GM18507 (cell line): ENCODE results near the gene OGFOD3.

Experiments
- DNase-seq: peaks from one replicate; pipeline ENCODE4 v3.0.0; 2011; ENCODE audit warnings: low read depth; ENCODE audit not compliant: insufficient read length; ENCODE audit errors: extremely low spot score
- FAIRE-seq: peaks from 2 replicates; lab custom pipeline; 2011; peaks lifted over from hg19 to GRCh38; lab: Jason Lieb, UNC

OGFOD3 gene

GRCh38 chr17:82411396-82412053 is 6.9 kb downstream of the OGFOD3 start:
- FAIRE-seq (no peak), DNase-seq (no peak)

- FAIRE-seq: no peak
Measured at GRCh38 chr17:82410014-82410716, 8.2 kb downstream of the OGFOD3 start.

GRCh38 chr17:82408938-82409318 is 9.5 kb downstream of the OGFOD3 start:
- no peak for FAIRE-seq
- DNase-seq: no peak

More at GRCh38 chr17:82410014-82410716, 8.2 kb downstream of the OGFOD3 start:
- DNase-seq: no peak

- DNase-seq (no peak), FAIRE-seq (no peak)
Measured at GRCh38 chr17:82408288-82408937, 10.0 kb downstream of the OGFOD3 start.

GRCh38 chr17:82407255-82407654 is 11.1 kb downstream of the OGFOD3 start:
- FAIRE-seq (no peak), DNase-seq (no peak)

GRCh38 chr17:82406131-82406671 is 12.2 kb downstream of the OGFOD3 start:
- DNase-seq (no peak), FAIRE-seq (no peak)

- DNase-seq (no peak), FAIRE-seq (no peak)
Measured at GRCh38 chr17:82405051-82405450, 13.3 kb downstream of the OGFOD3 start.

GRCh38 chr17:82403662-82404660 is 14.4 kb downstream of the OGFOD3 start:
- DNase-seq: no peak
- no peak for FAIRE-seq

GRCh38 chr17:82402865-82403264 is 15.5 kb downstream of the OGFOD3 start:
- DNase-seq: peak; percentile 67
- peak; percentile 99 for FAIRE-seq

- peak; percentile 96 for FAIRE-seq
- DNase-seq: peak; percentile 81
Measured at GRCh38 chr17:82400830-82401229, 17.6 kb downstream of the OGFOD3 start.

- DNase-seq (no peak), FAIRE-seq (no peak)
Measured at GRCh38 chr17:82400206-82400605, 18.2 kb downstream of the OGFOD3 start.

GRCh38 chr17:82399601-82400101 is 18.7 kb downstream of the OGFOD3 start:
- no peak for DNase-seq
- no peak for FAIRE-seq

- FAIRE-seq (no peak), DNase-seq (no peak)
Measured at GRCh38 chr17:82399041-82399441, 19.3 kb downstream of the OGFOD3 start.

- no peak for DNase-seq
- FAIRE-seq: no peak
Measured at GRCh38 chr17:82397449-82398335, 20.7 kb downstream of the OGFOD3 start.

GRCh38 chr17:82396601-82397435 is 21.6 kb downstream of the OGFOD3 start:
- FAIRE-seq: no peak
- no peak for DNase-seq

GRCh38 chr17:82394278-82394677 is 24.1 kb downstream of the OGFOD3 start:
- DNase-seq (no peak), FAIRE-seq (no peak)

- FAIRE-seq: no peak
Measured at GRCh38 chr17:82392941-82393340, 25.4 kb downstream of the OGFOD3 start.

More at GRCh38 chr17:82392941-82393340, 25.4 kb downstream of the OGFOD3 start:
- DNase-seq: no peak
